Natural killer cell (primary cell): ENCODE results near the gene DOCK4. TPM values are rescaled to one million over a fixed set of nuclear protein-coding genes. Genes with fewer than 3 reads are reported as not detected.

Source experiments
- ATAC-seq, 3 donors: fragments of 150-1000 bp in 2 of 3; fragments of 200-7000 bp in 1 of 3; cut with Tn5 transposase; 1 replicate in 1 of 3; 2 replicates in 2 of 3; pipeline ENCODE4 v1.10.0; 2021; ENCODE audit warnings: mild to moderate bottlenecking in 2 of 3, moderate library complexity in 2 of 3
- DNase-seq, 2 donors: peaks; one replicate each; pipeline versions ENCODE4 v3.0.0 to v3.0.0-alpha.2; 2013 to 2021; ENCODE audit warnings: mixed read lengths in 1 of 2
- H3K27ac ChIP-seq: one replicate; pipeline ENCODE4 v1.5.1; 2013; ENCODE audit warnings: mild to moderate bottlenecking, low read length
- H3K27me3 ChIP-seq: one replicate; pipeline ENCODE4 v1.6.1; 2013; ENCODE audit warnings: low read length; ENCODE audit not compliant: control insufficient read depth, insufficient read depth
- H3K36me3 ChIP-seq: one replicate; pipeline ENCODE4 v1.6.1; 2013; ENCODE audit warnings: low read length; ENCODE audit not compliant: control insufficient read depth, insufficient read depth
- H3K4me1 ChIP-seq: one replicate; pipeline ENCODE4 v1.6.1; 2013; ENCODE audit warnings: low read length; ENCODE audit not compliant: control insufficient read depth, insufficient read depth
- H3K4me3 ChIP-seq: one replicate; pipeline ENCODE4 v1.5.1; 2013; ENCODE audit warnings: low read length
- H3K9me3 ChIP-seq: one replicate; pipeline ENCODE4 v1.6.1; 2013; ENCODE audit warnings: low read length; ENCODE audit not compliant: control insufficient read depth, insufficient read depth
- H3K27ac Mint-ChIP-seq, 2 donors: one replicate each; pipeline ENCODE4 v1.8.0; 2022; ENCODE audit warnings: mild to moderate bottlenecking in 2 of 2, mixed read lengths in 2 of 2, moderate library complexity in 1 of 2
- H3K27me3 Mint-ChIP-seq, 2 donors: one replicate each; pipeline ENCODE4 v1.8.0; 2022; ENCODE audit warnings: low read depth in 2 of 2, mixed read lengths in 2 of 2
- H3K36me3 Mint-ChIP-seq: one replicate; pipeline ENCODE4 v1.8.0; 2022; ENCODE audit warnings: mixed read lengths
- H3K4me1 Mint-ChIP-seq, 2 donors: one replicate each; pipeline ENCODE4 v1.8.0; 2022; ENCODE audit warnings: mixed read lengths in 2 of 2
- H3K4me3 Mint-ChIP-seq: one replicate; pipeline ENCODE4 v1.8.0; 2022; ENCODE audit warnings: mild to moderate bottlenecking, moderate library complexity, mixed read lengths
- H3K9me3 Mint-ChIP-seq, 2 donors: one replicate each; pipeline ENCODE4 v1.8.0; 2022; ENCODE audit warnings: mixed read lengths in 2 of 2
- CTCF ChIP-seq: fragments of 200-600 bp; IDR thresholded peaks from one replicate; pipeline ENCODE4 v1.8.0; 2022; ENCODE audit warnings: antibody characterized with exemption
- WGBS: methylation state at CpG from one replicate; pipeline ENCODE4 v1.1.7; 2013; ENCODE audit warnings: missing lambda C conversion rate; ENCODE audit not compliant: insufficient coverage; 5-methylcytosine and 5-hydroxymethylcytosine counted together
- intact Hi-C: fragments of 100-400 bp; cut with micrococcal nuclease; formaldehyde crosslinking; loops from one replicate; pipeline ENCODE4 v1.14.2; 2022
- total RNA-seq, 4 donors: library from RNA; stranded (reverse); fragments of 120-200 nt in 1 of 4; gene quantifications; one replicate each; pipeline versions ENCODE4 v1.2.3 to v1.2.4, GENCODE V29; 2013 to 2022

Gene DOCK4
- total RNA-seq, 3 donors from 2014 or later (not counting 1 experiment from before 2014, with no cell fraction given) = 0.61 to 2.4 (median 0.89) TPM

GRCh38 chr7:112093409-112093808 is 112.8 kb downstream of the DOCK4 start:
- peaks cover 4 to 7% of the 10 kb centered on the region in 2 donors for H3K27me3 Mint-ChIP-seq
- ATAC-seq = no peak
- no CpG with 5 or more reads among the region's 5 CpGs for WGBS
- H3K36me3 ChIP-seq = no peaks in the 10 kb centered on the region
- peaks cover 0 to 4% of the 10 kb centered on the region in 2 donors for H3K9me3 Mint-ChIP-seq
- no peaks in the 10 kb centered on the region for H3K27me3 ChIP-seq
- H3K4me1 ChIP-seq = no peaks in the 10 kb centered on the region
- DNase-seq = no peak
- H3K36me3 Mint-ChIP-seq = no peaks in the 10 kb centered on the region
- no peak for TF ChIP-seq CTCF
- no peak overlapping the region for H3K27ac ChIP-seq
- no peaks in the 10 kb centered on the region for H3K9me3 ChIP-seq
- H3K4me1 Mint-ChIP-seq = no peaks in the 10 kb centered on the region
- no peak overlapping the region for H3K4me3 ChIP-seq
- H3K27ac Mint-ChIP-seq = no peak overlapping the region
- H3K4me3 Mint-ChIP-seq = no peak overlapping the region
- intact Hi-C loops = no loop called here

- Mint-ChIP-seq H3K27ac (no peak overlapping the region), H3K27me3 (peaks cover 4 to 7% of the 10 kb centered on the region in 2 donors), H3K4me1 (no peaks in the 10 kb centered on the region), H3K36me3 (no peaks in the 10 kb centered on the region), H3K4me3 (no peak overlapping the region), H3K9me3 (peaks cover 0 to 3% of the 10 kb centered on the region in 2 donors)
- no peak for ATAC-seq
- Histone ChIP-seq H3K27ac (no peak overlapping the region), H3K36me3 (no peaks in the 10 kb centered on the region), H3K4me3 (no peak overlapping the region), H3K9me3 (no peaks in the 10 kb centered on the region), H3K4me1 (no peaks in the 10 kb centered on the region), H3K27me3 (no peaks in the 10 kb centered on the region)
- intact Hi-C loops = no loop called here
- no peak for TF ChIP-seq CTCF
- no peak for DNase-seq
- WGBS = 88% methylated on average over 3 of the region's 5 CpGs
Measured at GRCh38 chr7:112092709-112093395, 113.3 kb downstream of the DOCK4 start.

- Histone ChIP-seq H3K9me3 (no peaks in the 10 kb centered on the region), H3K4me3 (no peak overlapping the region), H3K27me3 (no peaks in the 10 kb centered on the region), H3K27ac (no peak overlapping the region), H3K4me1 (no peaks in the 10 kb centered on the region), H3K36me3 (no peaks in the 10 kb centered on the region)
- no peaks in the 10 kb centered on the region for H3K36me3 Mint-ChIP-seq
- WGBS = 80% methylated on average over 8 of the region's 8 CpGs
- TF ChIP-seq CTCF = no peak
- no peak for ATAC-seq
- intact Hi-C loops = no loop called here
- no peak overlapping the region for H3K4me3 Mint-ChIP-seq
- peaks cover 0 to 3% of the 10 kb centered on the region in 2 donors for H3K9me3 Mint-ChIP-seq
- no peaks in the 10 kb centered on the region for H3K4me1 Mint-ChIP-seq
- H3K27me3 Mint-ChIP-seq = peaks cover 8 to 12% of the 10 kb centered on the region in 2 donors
- H3K27ac Mint-ChIP-seq = no peak overlapping the region
- no peak for DNase-seq
Measured at GRCh38 chr7:112092306-112092705, 113.9 kb downstream of the DOCK4 start.

- no peak overlapping the region for H3K4me3 Mint-ChIP-seq
- no peak overlapping the region for H3K27ac Mint-ChIP-seq
- Histone ChIP-seq H3K4me1 (no peaks in the 10 kb centered on the region), H3K27me3 (no peaks in the 10 kb centered on the region), H3K36me3 (no peaks in the 10 kb centered on the region), H3K9me3 (no peaks in the 10 kb centered on the region), H3K4me3 (no peak overlapping the region), H3K27ac (no peak overlapping the region)
- WGBS = 90% methylated on average over 3 of the region's 3 CpGs
- peaks cover 0 to 3% of the 10 kb centered on the region in 2 donors for H3K9me3 Mint-ChIP-seq
- DNase-seq (no peak), ATAC-seq (no peak)
- H3K4me1 Mint-ChIP-seq = no peaks in the 10 kb centered on the region
- no peak for TF ChIP-seq CTCF
- no peaks in the 10 kb centered on the region for H3K36me3 Mint-ChIP-seq
- H3K27me3 Mint-ChIP-seq = peaks cover 6 to 16% of the 10 kb centered on the region in 2 donors
- intact Hi-C loops = no loop called here
Measured at GRCh38 chr7:112091768-112092167, 114.4 kb downstream of the DOCK4 start.
